Coronary artery (tissue), 2 donors: Measurements from ENCODE around the gene CFAP20DC.
"Not testable (repeated sequence)": the region's sequence is repeated elsewhere in the genome, so short reads cannot be mapped to it uniquely, and the experiment has no call there.

Experiments used
- DNase-seq: peaks from one replicate; pipeline ENCODE4 v3.0.0-alpha.2; 2017; ENCODE audit warnings: low spot score
- H3K27ac ChIP-seq, 2 donors: fragments of 200-600 bp; sonication (generic); one replicate each; pipeline ENCODE4 v1.5.1; 2016 to 2019
- H3K4me3 ChIP-seq: fragments of 200-600 bp; sonication (generic); 2 replicates; pipeline ENCODE4 v1.5.1; 2016; ENCODE audit warnings: mild to moderate bottlenecking, moderate library complexity
- CTCF ChIP-seq: fragments of 200-600 bp; sonication (generic); IDR thresholded peaks from one replicate; pipeline ENCODE4 v1.5.1; 2019; ENCODE audit warnings: antibody characterized with exemption

Gene CFAP20DC

GRCh38 chr3:59049671-59050331, at the start of gene CFAP20DC:
Gene CFAP20DC, minus strand, starts transcription at chr3:59050025. Its CDS starts 394 bp downstream, at chr3:59049631.
- Histone ChIP-seq H3K4me3 (peak within 1 kb of the TSS; percentile 79), H3K27ac (peak within 1 kb of the TSS; percentile 15 to 58)
- peak; percentile 85 for DNase-seq
- TF ChIP-seq CTCF: no peak

- H3K4me3 ChIP-seq, DNase-seq, H3K27ac ChIP-seq: not testable (repeated sequence)
Measured at GRCh38 chr3:59098516-59098915, 48.7 kb upstream of the CFAP20DC start.

GRCh38 chr3:59094446-59094845, 44.6 kb upstream of the CFAP20DC start:
- no peak for DNase-seq
- no peak for TF ChIP-seq CTCF
- no peak overlapping the region for H3K27ac ChIP-seq
- no peak overlapping the region for H3K4me3 ChIP-seq

GRCh38 chr3:59093521-59093920, 43.7 kb upstream of the CFAP20DC start:
- Histone ChIP-seq H3K4me3 (no peak overlapping the region), H3K27ac (no peak overlapping the region)
- DNase-seq: no peak
- no peak for TF ChIP-seq CTCF

GRCh38 chr3:59088761-59089160, 38.9 kb upstream of the CFAP20DC start:
- no peak for TF ChIP-seq CTCF
- no peak for DNase-seq
- Histone ChIP-seq H3K4me3 (no peak overlapping the region), H3K27ac (no peak overlapping the region)

GRCh38 chr3:59085976-59086375, 36.2 kb upstream of the CFAP20DC start:
- no peak overlapping the region for H3K4me3 ChIP-seq
- H3K27ac ChIP-seq: no peak overlapping the region
- DNase-seq: no peak
- no peak for TF ChIP-seq CTCF

GRCh38 chr3:59084583-59084982, 34.8 kb upstream of the CFAP20DC start:
- no peak overlapping the region for H3K27ac ChIP-seq
- H3K4me3 ChIP-seq: no peak overlapping the region
- no peak for TF ChIP-seq CTCF
- no peak for DNase-seq

GRCh38 chr3:59082106-59082505, 32.3 kb upstream of the CFAP20DC start:
- DNase-seq: no peak
- TF ChIP-seq CTCF: no peak
- no peak overlapping the region for H3K27ac ChIP-seq
- H3K4me3 ChIP-seq: no peak overlapping the region
